PC-3 (cell line): ENCODE data around the gene FAM228B.

Experiments
- CTCF ChIP-seq: fragments of 300-600 bp; sonication (generic); conservative IDR thresholded peaks from 2 replicates; pipeline ENCODE4 v1.5.1; 2017; ENCODE audit warnings: antibody characterized with exemption, low read depth, mild to moderate bottlenecking, low read length
- EZH2 ChIP-seq: fragments of 300-600 bp; sonication (generic); IDR thresholded peaks from one replicate; pipeline ENCODE4 v1.6.1; 2017; ENCODE audit warnings: antibody characterized with exemption, mild to moderate bottlenecking, low read length; ENCODE audit not compliant: unreplicated experiment
- EZH2phosphoT487 ChIP-seq: fragments of 300-600 bp; sonication (generic); IDR thresholded peaks from 2 replicates; pipeline ENCODE4 v1.6.1; 2018; ENCODE audit warnings: mild to moderate bottlenecking, antibody characterized with exemption, low read length, borderline replicate concordance

- TF ChIP-seq CTCF, result no peak
- TF ChIP-seq EZH2, result no peak
- no peak for TF ChIP-seq EZH2phosphoT487
These were observed 76.8 kb downstream of the FAM228B start for GRCh38 chr2:24199968-24200590.
